Breast epithelium (tissue), 4 donors: ENCODE data around the gene GMCL1. TPM values are rescaled to one million over a fixed set of nuclear protein-coding genes. Genes with fewer than 3 reads are reported as not detected.
"Not testable (repeated sequence)": the region's sequence is repeated elsewhere in the genome, so short reads cannot be mapped to it uniquely, and the experiment has no call there.

ENCODE experiments used
- DNase-seq, 2 donors: peaks; one replicate each; pipeline ENCODE4 v3.0.0-alpha.2; 2019; ENCODE audit warnings: low spot score in 2 of 2
- H3K27ac ChIP-seq, 2 donors: fragments of 200-600 bp; sonication (generic) in 1 of 2; one replicate each; pipeline ENCODE4 v1.5.1; 2016 to 2019; ENCODE audit warnings: mild to moderate bottlenecking in 1 of 2
- H3K27me3 ChIP-seq, 2 donors: fragments of 200-600 bp; sonication (generic) in 1 of 2; one replicate each; pipeline versions ENCODE4 v1.5.1 to v1.6.0; 2017 to 2019; ENCODE audit warnings: control low read depth in 1 of 2, mild to moderate bottlenecking in 1 of 2
- H3K36me3 ChIP-seq: fragments of 200-600 bp; one replicate; pipeline ENCODE4 v1.5.1; 2019
- H3K4me1 ChIP-seq, 2 donors: fragments of 200-600 bp; sonication (generic); one replicate each; pipeline ENCODE4 v1.5.1; 2016 to 2019; ENCODE audit warnings: control low read depth in 1 of 2
- H3K4me3 ChIP-seq, 3 donors: fragments of 200-600 bp; sonication (generic); 1 replicate in 2 of 3; 2 replicates in 1 of 3; pipeline ENCODE4 v1.5.1; 2016 to 2019; ENCODE audit warnings: mild to moderate bottlenecking in 3 of 3, moderate library complexity in 2 of 3
- H3K9me3 ChIP-seq, 2 donors: fragments of 200-600 bp; sonication (generic) in 1 of 2; one replicate each; pipeline ENCODE4 v1.5.1; 2016 to 2019; ENCODE audit warnings: control low read depth in 1 of 2
- POLR2A ChIP-seq: fragments of 450-650 bp; IDR thresholded peaks from one replicate; pipeline ENCODE4 v1.6.1; 2016; ENCODE audit warnings: antibody characterized with exemption, mild to moderate bottlenecking, moderate library complexity
- POLR2AphosphoS5 ChIP-seq, 3 donors: sonication (generic); formaldehyde crosslinking; IDR thresholded peaks; one replicate each; pipeline ENCODE4 v1.6.1; 2017; ENCODE audit warnings: antibody characterized with exemption in 3 of 3
- intact Hi-C: fragments of 100-400 bp; cut with DNase I; formaldehyde crosslinking; loops from one replicate; pipeline ENCODE4 v1.15.1; 2023; ENCODE audit warnings: low total_unique reads
- total RNA-seq, 3 donors: library from RNA; depleted of rRNA; stranded (reverse); fragments of >200 nt; gene quantifications; one replicate each; pipeline ENCODE4 v1.1.0, GENCODE V29; 2016
- TF ChIP-seq, protein P1 (sequence below), 3 donors: fragments of 450-650 bp; IDR thresholded peaks; one replicate each; pipeline ENCODE4 v1.5.1; 2016 to 2017; ENCODE audit warnings: antibody characterized with exemption in 3 of 3, mild to moderate bottlenecking in 3 of 3, moderate library complexity in 3 of 3

GMCL1 gene
- total RNA-seq, 3 donors from 2014 or later: 14.2 to 24.4 (median 18.4) TPM

DNA sequence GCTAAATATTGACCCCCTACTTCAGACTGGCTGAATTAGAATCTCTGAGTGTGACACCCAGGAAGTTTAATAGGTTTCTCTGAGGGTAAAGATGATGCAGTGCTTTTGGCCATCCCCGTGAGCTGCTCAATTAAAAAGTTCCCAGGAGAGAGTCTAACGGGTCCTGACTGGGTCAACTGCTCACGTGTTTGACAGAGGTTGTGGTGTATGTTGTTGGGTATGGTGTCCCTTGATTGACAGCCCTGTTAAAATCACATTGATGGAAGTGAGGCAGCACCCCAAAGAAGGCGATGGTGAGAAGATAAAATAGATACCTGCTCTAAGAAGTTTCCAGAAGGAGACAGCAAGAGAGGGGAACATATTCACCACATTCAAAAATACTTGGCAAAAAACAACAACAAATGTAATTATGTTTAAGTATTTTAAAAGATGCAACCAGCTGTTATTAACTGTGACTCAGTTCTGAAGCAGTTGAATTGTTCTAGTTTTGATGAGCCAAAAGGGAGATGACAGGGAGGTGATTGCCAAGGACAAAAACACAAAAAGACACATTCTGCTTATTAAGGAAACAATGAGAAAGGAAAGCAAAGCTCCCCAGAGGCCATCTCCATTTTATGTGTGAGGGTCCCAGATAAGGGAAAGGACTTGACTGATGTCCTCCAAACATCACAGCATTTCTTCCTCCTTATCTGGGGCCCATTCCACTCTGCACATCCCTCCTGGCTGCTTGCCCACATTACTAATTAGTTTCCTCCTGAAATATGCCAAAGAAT, 11.5 kb upstream of the GMCL1 start:
- H3K4me3 ChIP-seq: no peak overlapping the region
- no peaks in the 10 kb centered on the region for H3K36me3 ChIP-seq

DNA sequence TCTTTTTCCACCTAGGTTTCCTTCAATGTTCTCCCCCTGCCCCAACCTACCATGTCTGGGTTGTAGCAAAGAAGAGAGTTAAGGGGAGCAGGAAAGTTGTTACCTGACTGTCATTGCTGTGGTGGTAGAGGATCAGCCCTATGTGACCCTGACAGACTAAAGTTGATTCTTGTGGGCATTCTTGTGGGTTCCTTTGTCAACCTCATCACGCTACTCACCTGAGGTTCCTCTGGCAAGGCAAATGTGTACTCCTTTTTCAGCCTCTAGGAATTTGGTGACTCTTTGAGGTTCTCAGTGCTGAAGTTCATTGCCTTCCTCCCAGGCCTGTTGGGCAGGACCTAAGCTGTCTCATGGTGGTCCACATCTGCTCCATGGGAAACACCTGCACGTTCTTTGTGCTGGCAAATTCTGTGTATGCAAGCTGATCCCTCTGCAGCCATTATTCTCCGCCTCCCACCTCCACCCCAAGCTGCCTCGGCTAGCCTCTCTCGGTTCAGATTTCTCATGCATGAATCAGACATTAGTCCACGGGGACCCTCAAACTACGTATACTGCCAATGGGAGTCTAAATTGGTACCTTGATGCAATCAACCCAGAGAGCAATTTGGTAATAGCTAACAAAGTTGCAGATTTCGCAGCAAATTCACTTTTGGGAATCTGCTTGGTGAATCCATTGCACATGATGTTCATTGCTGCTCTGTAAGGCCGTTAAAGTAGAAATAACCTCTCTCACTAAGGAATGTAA, 1.5 kb upstream of the GMCL1 start:
- Histone ChIP-seq H3K4me1 (no peaks in the 10 kb centered on the region), H3K4me3 (no peak overlapping the region), H3K9me3 (no peaks in the 10 kb centered on the region), H3K27me3 (no peaks in the 10 kb centered on the region), H3K27ac (no peak overlapping the region), H3K36me3 (no peaks in the 10 kb centered on the region)
- intact Hi-C loops: no loop called here
- TF ChIP-seq, protein P1, sequence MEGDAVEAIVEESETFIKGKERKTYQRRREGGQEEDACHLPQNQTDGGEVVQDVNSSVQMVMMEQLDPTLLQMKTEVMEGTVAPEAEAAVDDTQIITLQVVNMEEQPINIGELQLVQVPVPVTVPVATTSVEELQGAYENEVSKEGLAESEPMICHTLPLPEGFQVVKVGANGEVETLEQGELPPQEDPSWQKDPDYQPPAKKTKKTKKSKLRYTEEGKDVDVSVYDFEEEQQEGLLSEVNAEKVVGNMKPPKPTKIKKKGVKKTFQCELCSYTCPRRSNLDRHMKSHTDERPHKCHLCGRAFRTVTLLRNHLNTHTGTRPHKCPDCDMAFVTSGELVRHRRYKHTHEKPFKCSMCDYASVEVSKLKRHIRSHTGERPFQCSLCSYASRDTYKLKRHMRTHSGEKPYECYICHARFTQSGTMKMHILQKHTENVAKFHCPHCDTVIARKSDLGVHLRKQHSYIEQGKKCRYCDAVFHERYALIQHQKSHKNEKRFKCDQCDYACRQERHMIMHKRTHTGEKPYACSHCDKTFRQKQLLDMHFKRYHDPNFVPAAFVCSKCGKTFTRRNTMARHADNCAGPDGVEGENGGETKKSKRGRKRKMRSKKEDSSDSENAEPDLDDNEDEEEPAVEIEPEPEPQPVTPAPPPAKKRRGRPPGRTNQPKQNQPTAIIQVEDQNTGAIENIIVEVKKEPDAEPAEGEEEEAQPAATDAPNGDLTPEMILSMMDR (IDR thresholded peaks at IDR 0.05): no peak
- TF ChIP-seq POLR2AphosphoS5 (IDR thresholded peaks at IDR 0.05): no peak
- no peak for TF ChIP-seq POLR2A
- DNase-seq: no peak

More for the DNA sequence above, 11.5 kb upstream of the GMCL1 start:
- no peak for DNase-seq
- intact Hi-C loops: no loop called here
- no peak overlapping the region for H3K27ac ChIP-seq
- no peak for TF ChIP-seq POLR2A
- TF ChIP-seq, protein P1 (IDR thresholded peaks at IDR 0.05): no peak
- no peak for TF ChIP-seq POLR2AphosphoS5 (IDR thresholded peaks at IDR 0.05)
- no peaks in the 10 kb centered on the region for H3K9me3 ChIP-seq
- H3K27me3 ChIP-seq: no peaks in the 10 kb centered on the region
- H3K4me1 ChIP-seq: no peaks in the 10 kb centered on the region

DNA sequence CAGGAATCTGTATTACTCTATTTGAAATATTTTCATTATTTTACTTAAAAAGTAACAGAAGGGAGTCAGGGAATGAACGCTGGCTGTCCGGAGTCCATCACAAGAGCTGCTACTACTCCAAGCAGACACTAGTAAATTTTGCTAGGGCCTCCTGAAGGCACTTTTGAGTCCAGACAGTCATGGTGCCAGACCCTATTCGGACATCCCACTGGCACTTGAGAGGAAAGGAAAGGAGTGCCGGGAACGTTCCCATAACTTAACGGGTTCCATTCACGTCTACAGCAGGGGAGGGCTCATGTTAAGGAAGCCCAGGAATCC, 563 bp upstream of the GMCL1 start:
- peak overlapping the region; percentile 95 to 98 for H3K27ac ChIP-seq
- TF ChIP-seq, protein P1 (IDR thresholded peaks at IDR 0.05): no peak
- TF ChIP-seq POLR2A: no peak
- TF ChIP-seq POLR2AphosphoS5 (IDR thresholded peaks at IDR 0.05): no peak
- H3K9me3 ChIP-seq: no peaks in the 10 kb centered on the region
- no peak for DNase-seq
- intact Hi-C loops: no loop called here
- no peaks in the 10 kb centered on the region for H3K36me3 ChIP-seq
- H3K27me3 ChIP-seq: no peaks in the 10 kb centered on the region
- H3K4me3 ChIP-seq: peak overlapping the region; percentile 86 to 96 (median 94)
- H3K4me1 ChIP-seq: no peaks in the 10 kb centered on the region

DNA sequence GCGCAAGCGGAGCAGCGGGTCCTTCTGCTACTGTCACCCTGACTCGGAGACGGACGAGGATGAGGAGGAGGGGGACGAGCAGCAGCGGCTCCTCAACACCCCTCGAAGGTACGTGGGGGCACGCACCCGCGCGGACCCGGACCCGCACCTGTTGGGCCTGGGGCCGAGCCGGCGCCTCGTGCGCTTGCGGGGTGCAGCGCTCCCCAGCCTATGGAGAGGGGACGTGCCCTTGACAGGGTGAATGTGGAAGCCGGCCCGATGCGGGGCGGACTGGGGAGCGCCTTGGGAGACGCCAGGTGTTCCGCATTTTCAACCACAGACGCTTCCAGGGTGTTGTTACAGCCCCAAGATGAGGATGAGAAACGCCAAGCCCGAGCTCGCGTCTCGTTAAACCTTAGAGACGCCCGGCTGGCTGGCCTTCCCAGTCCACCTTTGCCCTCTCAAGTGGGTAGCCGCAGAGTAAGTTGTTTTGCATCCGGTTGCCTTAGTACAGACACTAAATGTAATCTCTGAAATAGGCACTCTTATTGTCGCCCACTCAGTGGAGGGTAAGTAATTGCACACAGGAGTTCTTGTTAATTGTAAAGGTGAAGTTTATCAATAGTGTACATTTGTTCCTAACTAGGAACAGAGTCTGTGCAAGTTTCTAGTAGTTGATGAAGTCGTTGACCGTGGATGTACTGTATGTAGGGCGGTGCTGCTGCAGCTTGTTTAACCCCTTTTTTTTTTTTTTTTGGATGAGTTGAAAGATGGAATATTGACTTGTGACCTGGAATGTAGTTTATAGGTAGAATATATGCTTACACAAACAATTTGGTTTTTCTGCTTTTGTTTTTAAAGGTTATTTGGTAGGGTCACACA, 815 bp downstream of the GMCL1 start:
- DNase-seq: peak; percentile 24 to 58
- H3K27ac ChIP-seq: peak overlapping the region; percentile 95 to 98
- peak overlapping the region; percentile 86 to 96 (median 94) for H3K4me3 ChIP-seq
- H3K36me3 ChIP-seq: no peaks in the 10 kb centered on the region
- H3K27me3 ChIP-seq: no peaks in the 10 kb centered on the region
- TF ChIP-seq POLR2AphosphoS5 (IDR thresholded peaks at IDR 0.05): no peak
- H3K4me1 ChIP-seq: no peaks in the 10 kb centered on the region
- intact Hi-C loops: no loop called here
- H3K9me3 ChIP-seq: no peaks in the 10 kb centered on the region

DNA sequence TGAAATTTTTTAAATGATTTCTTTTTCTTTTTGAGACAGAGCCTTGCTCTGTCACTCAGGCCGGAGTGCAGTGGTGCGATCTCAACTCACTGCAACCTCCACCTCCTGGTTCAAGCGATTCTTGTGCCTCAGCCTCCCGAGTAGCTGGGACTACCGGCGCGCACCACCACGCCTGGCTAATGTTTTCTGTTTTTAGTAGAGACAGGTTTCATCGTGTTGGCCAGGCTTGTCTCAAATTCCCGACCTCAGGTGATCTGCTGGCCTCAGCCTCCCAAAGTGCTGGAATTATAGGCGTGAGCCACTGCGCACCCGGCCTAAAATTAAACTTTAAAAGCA, 1.4 kb downstream of the GMCL1 start:
- peak overlapping the region; percentile 86 to 96 (median 94) for H3K4me3 ChIP-seq
- DNase-seq, H3K36me3 ChIP-seq, intact Hi-C loops, H3K4me1 ChIP-seq, H3K9me3 ChIP-seq, H3K27ac ChIP-seq, H3K27me3 ChIP-seq: not testable (repeated sequence)
